Measurements from ENCODE around the gene SOD2.

DNA sequence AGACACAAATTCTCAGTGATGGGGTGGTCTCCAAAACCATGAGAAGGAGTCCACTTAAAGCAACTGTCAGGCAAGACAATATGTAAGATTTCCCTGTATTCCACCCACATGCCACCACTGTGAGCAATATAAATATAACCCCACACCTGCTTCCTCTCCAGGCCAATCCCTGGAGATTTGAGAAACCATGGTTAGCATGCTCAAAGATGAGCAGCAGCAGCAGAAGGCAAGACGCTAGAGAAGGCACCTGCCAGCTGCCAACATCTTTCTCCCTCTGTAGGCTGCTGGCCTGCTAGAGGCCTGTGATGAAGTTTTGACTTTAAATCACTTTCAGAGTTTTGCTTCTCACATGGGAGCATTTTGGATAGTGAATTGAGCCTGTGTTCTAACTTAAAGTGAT is 7.9 kb upstream of the SOD2 start:
- TF ChIP-seq POLR2AphosphoS5 (IDR thresholded peaks at IDR 0.05; ENCODE audit: low read depth) (no peak), GABPA (IDR thresholded peaks at IDR 0.05; ENCODE audit: low read depth) (no peak)
- TF ChIP-seq, protein P1, sequence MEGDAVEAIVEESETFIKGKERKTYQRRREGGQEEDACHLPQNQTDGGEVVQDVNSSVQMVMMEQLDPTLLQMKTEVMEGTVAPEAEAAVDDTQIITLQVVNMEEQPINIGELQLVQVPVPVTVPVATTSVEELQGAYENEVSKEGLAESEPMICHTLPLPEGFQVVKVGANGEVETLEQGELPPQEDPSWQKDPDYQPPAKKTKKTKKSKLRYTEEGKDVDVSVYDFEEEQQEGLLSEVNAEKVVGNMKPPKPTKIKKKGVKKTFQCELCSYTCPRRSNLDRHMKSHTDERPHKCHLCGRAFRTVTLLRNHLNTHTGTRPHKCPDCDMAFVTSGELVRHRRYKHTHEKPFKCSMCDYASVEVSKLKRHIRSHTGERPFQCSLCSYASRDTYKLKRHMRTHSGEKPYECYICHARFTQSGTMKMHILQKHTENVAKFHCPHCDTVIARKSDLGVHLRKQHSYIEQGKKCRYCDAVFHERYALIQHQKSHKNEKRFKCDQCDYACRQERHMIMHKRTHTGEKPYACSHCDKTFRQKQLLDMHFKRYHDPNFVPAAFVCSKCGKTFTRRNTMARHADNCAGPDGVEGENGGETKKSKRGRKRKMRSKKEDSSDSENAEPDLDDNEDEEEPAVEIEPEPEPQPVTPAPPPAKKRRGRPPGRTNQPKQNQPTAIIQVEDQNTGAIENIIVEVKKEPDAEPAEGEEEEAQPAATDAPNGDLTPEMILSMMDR (IDR thresholded peaks at IDR 0.05; ENCODE audit: insufficient read depth, low read length) = no peak
- TF ChIP-seq, protein P2, sequence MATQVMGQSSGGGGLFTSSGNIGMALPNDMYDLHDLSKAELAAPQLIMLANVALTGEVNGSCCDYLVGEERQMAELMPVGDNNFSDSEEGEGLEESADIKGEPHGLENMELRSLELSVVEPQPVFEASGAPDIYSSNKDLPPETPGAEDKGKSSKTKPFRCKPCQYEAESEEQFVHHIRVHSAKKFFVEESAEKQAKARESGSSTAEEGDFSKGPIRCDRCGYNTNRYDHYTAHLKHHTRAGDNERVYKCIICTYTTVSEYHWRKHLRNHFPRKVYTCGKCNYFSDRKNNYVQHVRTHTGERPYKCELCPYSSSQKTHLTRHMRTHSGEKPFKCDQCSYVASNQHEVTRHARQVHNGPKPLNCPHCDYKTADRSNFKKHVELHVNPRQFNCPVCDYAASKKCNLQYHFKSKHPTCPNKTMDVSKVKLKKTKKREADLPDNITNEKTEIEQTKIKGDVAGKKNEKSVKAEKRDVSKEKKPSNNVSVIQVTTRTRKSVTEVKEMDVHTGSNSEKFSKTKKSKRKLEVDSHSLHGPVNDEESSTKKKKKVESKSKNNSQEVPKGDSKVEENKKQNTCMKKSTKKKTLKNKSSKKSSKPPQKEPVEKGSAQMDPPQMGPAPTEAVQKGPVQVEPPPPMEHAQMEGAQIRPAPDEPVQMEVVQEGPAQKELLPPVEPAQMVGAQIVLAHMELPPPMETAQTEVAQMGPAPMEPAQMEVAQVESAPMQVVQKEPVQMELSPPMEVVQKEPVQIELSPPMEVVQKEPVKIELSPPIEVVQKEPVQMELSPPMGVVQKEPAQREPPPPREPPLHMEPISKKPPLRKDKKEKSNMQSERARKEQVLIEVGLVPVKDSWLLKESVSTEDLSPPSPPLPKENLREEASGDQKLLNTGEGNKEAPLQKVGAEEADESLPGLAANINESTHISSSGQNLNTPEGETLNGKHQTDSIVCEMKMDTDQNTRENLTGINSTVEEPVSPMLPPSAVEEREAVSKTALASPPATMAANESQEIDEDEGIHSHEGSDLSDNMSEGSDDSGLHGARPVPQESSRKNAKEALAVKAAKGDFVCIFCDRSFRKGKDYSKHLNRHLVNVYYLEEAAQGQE (IDR thresholded peaks at IDR 0.05; ENCODE audit: insufficient replicate concordance, low read depth) = no peak
